ENCODE results near the gene VWA2. TPM values are rescaled to one million over a fixed set of nuclear protein-coding genes. Genes with fewer than 3 reads are reported as not detected.

Gene VWA2
- total RNA-seq, 1 donor from 2014 or later, result not detected

DNA sequence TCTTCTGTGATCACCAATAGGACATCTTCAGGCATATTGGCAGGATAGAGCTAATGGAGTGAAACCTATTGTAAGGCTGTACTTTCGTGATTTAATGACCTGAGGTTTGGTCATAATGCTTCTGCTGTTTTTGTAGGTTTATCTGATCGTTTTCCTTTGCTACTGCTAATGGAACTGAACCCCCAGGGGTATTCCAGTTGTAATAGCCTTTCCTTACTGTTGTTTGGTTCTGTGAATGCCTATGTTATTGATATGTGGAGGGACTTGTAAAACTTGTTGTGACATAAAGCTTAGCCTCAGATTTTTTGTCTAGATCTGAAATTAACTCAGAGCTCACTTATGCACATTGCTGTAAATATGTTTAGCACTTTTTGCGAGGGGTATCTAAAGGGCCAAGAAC is 10.9 kb upstream of the VWA2 start:
- no peaks in the 10 kb centered on the region for H3K36me3 Mint-ChIP-seq (ENCODE audit: low read depth)
- intact Hi-C loops (cut with micrococcal nuclease), result no loop called here
- H3K4me1 Mint-ChIP-seq (ENCODE audit: low read depth), result no peaks in the 10 kb centered on the region
- H3K27me3 Mint-ChIP-seq (ENCODE audit: insufficient read depth), result peaks cover 18% of the 10 kb centered on the region
- no peak overlapping the region for H3K27ac Mint-ChIP-seq
- no peaks in the 10 kb centered on the region for H3K9me3 Mint-ChIP-seq
- no peak for DNase-seq (ENCODE audit: low spot score)
- no peak overlapping the region for H3K4me3 Mint-ChIP-seq

DNA sequence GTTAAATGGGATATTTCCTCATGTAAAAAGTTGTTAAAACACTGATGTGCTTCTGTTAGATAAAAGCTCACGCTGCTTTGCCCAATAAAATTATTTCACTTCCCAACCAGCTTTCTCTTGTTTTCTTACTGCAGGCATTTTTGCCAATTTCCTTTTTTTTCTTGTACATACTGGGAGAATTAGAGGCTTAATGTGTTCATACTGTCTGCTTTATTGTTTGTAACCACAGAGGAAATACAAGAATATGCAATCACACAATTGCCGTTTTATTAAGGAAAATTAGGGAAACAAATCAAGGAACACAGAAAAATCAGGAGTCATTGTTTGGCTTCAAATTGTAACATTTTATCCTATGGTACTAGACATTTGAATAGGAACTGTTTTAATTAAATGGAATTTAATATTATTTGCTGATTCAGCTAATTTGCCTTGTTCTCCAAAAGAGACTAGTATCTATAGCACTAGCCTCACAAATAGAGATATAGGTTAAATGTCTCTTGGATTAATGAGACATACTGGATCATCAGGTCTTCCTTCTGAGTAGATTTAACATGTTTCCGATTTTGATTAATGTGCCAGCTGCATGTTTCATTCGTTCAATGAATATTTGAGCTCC is 6.4 kb upstream of the VWA2 start:
- no peak for DNase-seq (ENCODE audit: low spot score)
- H3K36me3 Mint-ChIP-seq (ENCODE audit: low read depth), result no peaks in the 10 kb centered on the region
- no peaks in the 10 kb centered on the region for H3K9me3 Mint-ChIP-seq
- intact Hi-C loops (cut with micrococcal nuclease), result no loop called here
- H3K27me3 Mint-ChIP-seq (ENCODE audit: insufficient read depth), result peaks cover 25% of the 10 kb centered on the region
- H3K4me3 Mint-ChIP-seq, result no peak overlapping the region
- no peaks in the 10 kb centered on the region for H3K4me1 Mint-ChIP-seq (ENCODE audit: low read depth)
- no peak overlapping the region for H3K27ac Mint-ChIP-seq

DNA sequence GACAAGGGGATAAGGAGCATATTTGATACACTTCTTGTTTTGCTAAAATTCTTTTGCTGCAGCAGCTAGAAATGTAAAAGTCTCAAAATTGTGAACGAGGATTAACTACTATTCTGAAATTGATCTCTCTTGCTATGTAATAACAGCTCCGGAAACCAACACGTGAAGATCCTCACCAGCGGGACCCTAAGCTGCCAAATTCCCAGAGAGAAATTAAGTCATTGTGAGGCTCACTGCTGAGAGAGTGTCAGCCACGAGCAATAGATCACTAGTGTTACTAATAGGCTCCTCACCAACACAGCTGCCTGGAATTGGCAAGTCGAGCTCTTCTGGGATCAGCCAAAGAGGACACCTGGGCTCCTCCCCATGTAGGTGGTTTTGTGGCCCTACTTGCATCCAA is 5.6 kb upstream of the VWA2 start:
- Mint-ChIP-seq H3K36me3 (ENCODE audit: low read depth) (no peaks in the 10 kb centered on the region), H3K4me1 (ENCODE audit: low read depth) (no peaks in the 10 kb centered on the region), H3K27ac (no peak overlapping the region), H3K27me3 (ENCODE audit: insufficient read depth) (peaks cover 31% of the 10 kb centered on the region), H3K9me3 (no peaks in the 10 kb centered on the region), H3K4me3 (no peak overlapping the region)
- intact Hi-C loops (cut with micrococcal nuclease), result no loop called here
- DNase-seq (ENCODE audit: low spot score), result no peak

DNA sequence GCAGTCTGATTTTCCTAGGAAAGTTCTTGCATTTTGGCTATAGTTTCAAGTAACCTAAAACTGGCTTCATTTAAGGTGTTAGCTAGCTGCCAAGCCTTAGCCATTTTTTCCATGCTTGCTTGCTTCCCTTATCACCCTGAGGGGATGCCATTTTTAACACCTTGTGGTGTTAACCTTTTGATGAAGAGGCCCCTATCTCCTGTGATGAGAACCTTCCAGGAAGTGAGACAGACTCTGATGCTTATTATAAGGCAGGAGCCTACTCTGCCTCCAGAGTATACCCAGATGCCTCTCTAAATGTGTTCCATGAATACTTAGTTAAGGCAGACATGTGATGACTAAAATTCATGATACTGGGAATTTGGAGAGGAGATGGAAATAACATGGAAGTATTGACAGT is 4.9 kb upstream of the VWA2 start:
- Mint-ChIP-seq H3K27me3 (ENCODE audit: insufficient read depth) (peaks cover 37% of the 10 kb centered on the region), H3K27ac (no peak overlapping the region), H3K9me3 (no peaks in the 10 kb centered on the region), H3K36me3 (ENCODE audit: low read depth) (no peaks in the 10 kb centered on the region), H3K4me3 (no peak overlapping the region), H3K4me1 (ENCODE audit: low read depth) (no peaks in the 10 kb centered on the region)
- no peak for DNase-seq (ENCODE audit: low spot score)
- intact Hi-C loops (cut with micrococcal nuclease), result no loop called here

GRCh38 chr10:114239994-114240345 is 916 bp downstream of the VWA2 start:
- H3K4me1 Mint-ChIP-seq (ENCODE audit: low read depth), result no peaks in the 10 kb centered on the region
- H3K4me3 Mint-ChIP-seq, result no peak overlapping the region
- no peak for DNase-seq (ENCODE audit: low spot score)
- H3K9me3 Mint-ChIP-seq, result no peaks in the 10 kb centered on the region
- no peaks in the 10 kb centered on the region for H3K36me3 Mint-ChIP-seq (ENCODE audit: low read depth)
- H3K27me3 Mint-ChIP-seq (ENCODE audit: insufficient read depth), result peaks cover 52% of the 10 kb centered on the region
- intact Hi-C loops (cut with micrococcal nuclease), result no loop called here
- H3K27ac Mint-ChIP-seq, result no peak overlapping the region

- Mint-ChIP-seq H3K9me3 (no peaks in the 10 kb centered on the region), H3K27ac (no peak overlapping the region), H3K4me3 (no peak overlapping the region), H3K4me1 (ENCODE audit: low read depth) (no peaks in the 10 kb centered on the region), H3K27me3 (ENCODE audit: insufficient read depth) (peaks cover 49% of the 10 kb centered on the region), H3K36me3 (ENCODE audit: low read depth) (no peaks in the 10 kb centered on the region)
- DNase-seq (ENCODE audit: low spot score), result no peak
- intact Hi-C loops (cut with micrococcal nuclease), result no loop called here
These were observed 3.2 kb downstream of the VWA2 start for GRCh38 chr10:114242235-114242634.

DNA sequence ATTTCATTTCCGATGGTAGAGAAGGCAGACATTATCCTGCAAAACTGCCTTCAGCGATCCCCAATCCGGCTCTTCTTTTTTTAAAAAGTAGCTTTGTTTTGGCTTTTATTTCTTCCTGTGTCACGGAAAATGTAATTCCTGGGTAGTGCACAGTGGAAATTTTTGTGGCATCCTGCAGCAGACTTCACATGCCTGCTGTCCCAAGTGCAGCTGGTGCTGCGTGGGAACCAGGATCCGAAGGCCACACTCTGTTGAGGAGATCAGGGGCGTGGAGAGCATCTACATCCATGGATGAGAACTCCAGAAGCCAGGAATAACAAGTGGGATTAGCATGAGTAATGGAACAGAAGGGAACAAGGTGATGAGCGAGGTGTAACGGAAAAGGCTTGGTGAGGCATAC is 4.6 kb downstream of the VWA2 start:
- peaks cover 39% of the 10 kb centered on the region for H3K27me3 Mint-ChIP-seq (ENCODE audit: insufficient read depth)
- no peak for DNase-seq (ENCODE audit: low spot score)
- H3K4me1 Mint-ChIP-seq (ENCODE audit: low read depth), result no peaks in the 10 kb centered on the region
- H3K36me3 Mint-ChIP-seq (ENCODE audit: low read depth), result no peaks in the 10 kb centered on the region
- intact Hi-C loops (cut with micrococcal nuclease), result no loop called here
- no peak overlapping the region for H3K27ac Mint-ChIP-seq
- H3K4me3 Mint-ChIP-seq, result no peak overlapping the region
- no peaks in the 10 kb centered on the region for H3K9me3 Mint-ChIP-seq

- peaks cover 35% of the 10 kb centered on the region for H3K27me3 Mint-ChIP-seq (ENCODE audit: insufficient read depth)
- no peak overlapping the region for H3K27ac Mint-ChIP-seq
- H3K9me3 Mint-ChIP-seq, result no peaks in the 10 kb centered on the region
- no peaks in the 10 kb centered on the region for H3K4me1 Mint-ChIP-seq (ENCODE audit: low read depth)
- no peaks in the 10 kb centered on the region for H3K36me3 Mint-ChIP-seq (ENCODE audit: low read depth)
- H3K4me3 Mint-ChIP-seq, result no peak overlapping the region
- intact Hi-C loops (cut with micrococcal nuclease), result no loop called here
- DNase-seq (ENCODE audit: low spot score), result no peak
These were observed 5.1 kb downstream of the VWA2 start for GRCh38 chr10:114244126-114244525.

DNA sequence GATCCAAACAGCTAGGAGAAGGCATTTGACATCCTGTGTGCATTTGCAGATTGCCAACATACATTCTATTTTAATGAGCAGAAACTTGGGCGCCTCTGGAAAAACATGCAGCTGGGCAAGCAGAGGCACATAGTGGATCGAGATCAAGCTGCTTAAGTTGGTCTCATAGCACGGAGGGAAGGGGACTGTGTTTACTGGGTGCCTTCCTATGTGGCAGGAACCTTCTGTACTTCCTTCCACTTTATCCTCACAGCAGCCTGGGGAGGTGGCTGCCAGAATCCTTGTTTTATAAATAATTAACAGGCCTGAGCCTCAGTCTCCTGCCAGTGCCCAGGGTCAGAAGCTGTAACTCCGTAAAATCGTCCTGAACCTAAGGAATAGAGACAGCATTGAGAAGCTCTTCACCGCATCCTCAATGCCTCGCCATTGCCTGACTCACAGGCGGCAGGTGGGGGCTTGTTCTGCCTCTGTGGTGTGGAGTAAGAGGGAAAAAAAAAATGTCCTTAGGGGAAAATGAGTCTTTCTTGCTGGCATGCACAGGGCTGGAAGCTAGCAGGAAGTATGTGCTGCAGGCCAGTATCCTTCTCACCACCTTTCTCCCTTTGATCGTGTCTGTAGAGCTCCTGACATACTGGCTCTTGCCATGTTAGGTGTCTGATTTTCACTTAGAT is 6.2 kb downstream of the VWA2 start:
- no peak overlapping the region for H3K4me3 Mint-ChIP-seq
- H3K27ac Mint-ChIP-seq, result no peak overlapping the region
- H3K27me3 Mint-ChIP-seq (ENCODE audit: insufficient read depth), result peaks cover 30% of the 10 kb centered on the region
- H3K9me3 Mint-ChIP-seq, result no peaks in the 10 kb centered on the region
- no peak for DNase-seq (ENCODE audit: low spot score)
- H3K36me3 Mint-ChIP-seq (ENCODE audit: low read depth), result no peaks in the 10 kb centered on the region
- intact Hi-C loops (cut with micrococcal nuclease), result no loop called here
- H3K4me1 Mint-ChIP-seq (ENCODE audit: low read depth), result no peaks in the 10 kb centered on the region

GRCh38 chr10:114246679-114247305 is 7.7 kb downstream of the VWA2 start:
- H3K27me3 Mint-ChIP-seq (ENCODE audit: insufficient read depth), result peaks cover 17% of the 10 kb centered on the region
- H3K36me3 Mint-ChIP-seq (ENCODE audit: low read depth), result no peaks in the 10 kb centered on the region
- DNase-seq (ENCODE audit: low spot score), result no peak
- H3K4me3 Mint-ChIP-seq, result no peak overlapping the region
- H3K27ac Mint-ChIP-seq, result no peak overlapping the region
- no peaks in the 10 kb centered on the region for H3K9me3 Mint-ChIP-seq
- no peaks in the 10 kb centered on the region for H3K4me1 Mint-ChIP-seq (ENCODE audit: low read depth)
- intact Hi-C loops (cut with micrococcal nuclease), result no loop called here

DNA sequence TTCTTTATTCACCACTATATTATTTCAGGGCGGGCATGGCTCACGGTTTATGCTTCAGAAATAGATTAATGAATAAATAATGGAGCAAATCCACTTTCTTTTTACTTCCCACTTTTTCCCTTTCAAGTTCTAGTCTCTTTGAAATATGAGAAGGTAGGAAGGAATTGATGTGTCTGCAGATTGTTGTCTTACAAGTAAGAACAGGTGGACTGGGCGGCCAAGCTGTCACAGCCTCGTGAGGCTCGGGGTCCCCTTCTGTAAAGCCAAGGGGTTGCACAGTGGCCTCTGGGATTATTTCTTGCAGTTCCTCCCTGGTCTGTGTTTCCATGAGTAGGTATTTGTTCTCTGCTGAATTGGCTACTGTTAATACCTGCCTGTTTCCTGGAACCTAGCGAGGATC is 11.2 kb downstream of the VWA2 start:
- H3K36me3 Mint-ChIP-seq (ENCODE audit: low read depth), result no peaks in the 10 kb centered on the region
- no peak overlapping the region for H3K27ac Mint-ChIP-seq
- H3K4me1 Mint-ChIP-seq (ENCODE audit: low read depth), result no peaks in the 10 kb centered on the region
- peaks cover 6% of the 10 kb centered on the region for H3K9me3 Mint-ChIP-seq
- intact Hi-C loops (cut with micrococcal nuclease), result no loop called here
- H3K27me3 Mint-ChIP-seq (ENCODE audit: insufficient read depth), result peaks cover 4% of the 10 kb centered on the region
- DNase-seq (ENCODE audit: low spot score), result no peak
- no peak overlapping the region for H3K4me3 Mint-ChIP-seq

GRCh38 chr10:114250716-114251115 is 11.7 kb downstream of the VWA2 start:
- H3K36me3 Mint-ChIP-seq (ENCODE audit: low read depth), result no peaks in the 10 kb centered on the region
- peaks cover 6% of the 10 kb centered on the region for H3K9me3 Mint-ChIP-seq
- intact Hi-C loops (cut with micrococcal nuclease), result no loop called here
- peaks cover 4% of the 10 kb centered on the region for H3K27me3 Mint-ChIP-seq (ENCODE audit: insufficient read depth)
- no peak for DNase-seq (ENCODE audit: low spot score)
- no peaks in the 10 kb centered on the region for H3K4me1 Mint-ChIP-seq (ENCODE audit: low read depth)
- no peak overlapping the region for H3K4me3 Mint-ChIP-seq
- no peak overlapping the region for H3K27ac Mint-ChIP-seq

- Mint-ChIP-seq H3K36me3 (ENCODE audit: low read depth) (no peaks in the 10 kb centered on the region), H3K4me1 (ENCODE audit: low read depth) (no peaks in the 10 kb centered on the region), H3K9me3 (peaks cover 6% of the 10 kb centered on the region), H3K4me3 (no peak overlapping the region), H3K27me3 (ENCODE audit: insufficient read depth) (peaks cover 2% of the 10 kb centered on the region), H3K27ac (no peak overlapping the region)
- DNase-seq (ENCODE audit: low spot score), result no peak
- intact Hi-C loops (cut with micrococcal nuclease), result no loop called here
These were observed 13.0 kb downstream of the VWA2 start for GRCh38 chr10:114252092-114252491.
